ENCODE measurements around the gene PCDHGA6.

The PCDHGA6 gene

DNA sequence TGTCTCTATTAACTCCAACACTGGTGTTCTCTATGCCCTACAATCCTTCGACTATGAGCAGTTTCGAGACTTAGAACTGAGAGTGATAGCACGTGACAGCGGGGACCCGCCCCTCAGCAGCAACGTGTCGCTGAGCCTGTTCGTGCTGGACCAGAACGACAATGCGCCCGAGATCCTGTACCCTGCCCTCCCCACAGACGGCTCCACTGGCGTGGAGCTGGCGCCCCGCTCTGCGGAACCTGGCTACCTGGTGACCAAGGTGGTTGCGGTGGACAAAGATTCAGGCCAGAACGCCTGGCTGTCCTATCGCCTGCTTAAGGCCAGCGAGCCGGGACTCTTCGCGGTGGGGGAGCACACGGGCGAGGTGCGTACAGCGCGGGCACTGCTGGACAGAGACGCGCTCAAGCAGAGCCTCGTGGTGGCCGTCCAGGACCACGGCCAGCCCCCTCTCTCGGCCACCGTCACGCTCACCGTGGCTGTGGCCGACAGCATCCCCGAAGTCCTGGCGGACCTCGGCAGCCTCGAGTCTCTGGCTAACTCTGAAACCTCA, 49.1 kb downstream of the PCDHGA6 start:
- DNase-seq: no peak

- no peak for DNase-seq
Observed at GRCh38 chr5:141427783-141428426, 54.2 kb downstream of the PCDHGA6 start.
